Ureter (tissue), 1 donor: ENCODE data around the gene CRISPLD2. TPM values are rescaled to one million over a fixed set of nuclear protein-coding genes. Genes with fewer than 3 reads are reported as not detected.
"Not testable (repeated sequence)": the region's sequence is repeated elsewhere in the genome, so short reads cannot be mapped to it uniquely, and the experiment has no call there.

Experiments
- DNase-seq: peaks from one replicate; pipeline ENCODE4 v3.0.0-alpha.2; 2020; ENCODE audit warnings: low spot score
- total RNA-seq: library from RNA; stranded (reverse); gene quantifications from one replicate; pipeline ENCODE4 v1.2.4, GENCODE V29; 2023
- donor health status: DM: yes; HTN: yes; CAD: no.

The CRISPLD2 gene
- total RNA-seq, 1 donor from 2014 or later = 192 TPM

GRCh38 chr16:84839956-84840355 is 20.2 kb downstream of the CRISPLD2 start:
- DNase-seq = no peak

DNA sequence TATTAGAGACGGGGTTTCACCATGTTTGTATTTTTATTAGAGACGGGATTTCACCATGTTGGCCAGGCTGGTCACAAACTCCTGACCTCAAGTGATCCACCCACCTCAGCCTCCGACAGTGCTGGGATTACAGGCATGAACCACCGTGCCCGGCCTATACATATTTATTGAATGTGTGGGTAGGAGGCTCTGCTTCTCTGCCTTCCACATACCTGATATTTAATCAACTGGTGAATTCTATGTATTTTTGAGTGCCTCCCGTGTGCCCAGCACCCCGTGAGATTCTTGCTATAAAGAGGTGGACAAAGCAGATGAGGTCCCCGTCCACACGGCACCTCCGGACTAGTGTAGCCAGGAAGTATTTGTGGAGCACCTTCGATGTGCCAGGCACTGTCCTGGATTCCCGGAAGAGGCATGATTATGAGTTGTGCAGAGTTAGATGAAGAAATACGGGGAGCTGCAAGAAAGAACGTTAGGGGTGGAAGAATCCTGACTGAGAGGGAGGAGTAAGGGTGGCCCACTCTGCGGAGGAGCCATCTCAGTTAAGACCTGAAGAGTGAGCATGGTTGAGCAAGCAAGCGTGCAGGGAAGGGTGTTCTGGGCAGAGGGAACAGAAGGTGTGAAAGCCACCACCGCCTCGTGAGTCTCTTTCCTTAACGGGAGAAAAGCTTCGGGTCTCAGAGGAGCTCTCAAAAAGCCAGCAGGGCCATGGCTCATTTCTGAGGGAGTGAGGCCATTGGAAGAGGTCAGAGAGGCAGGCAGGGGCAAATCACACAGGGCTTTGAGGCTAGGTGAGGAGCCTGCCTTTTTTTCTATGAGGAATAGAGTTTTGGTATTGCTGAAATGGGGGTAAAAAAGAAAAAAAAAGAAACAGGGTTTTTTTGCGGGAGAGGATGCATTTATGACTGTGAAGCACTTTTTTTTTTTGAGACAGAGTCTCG is 21.2 kb downstream of the CRISPLD2 start:
- no peak for DNase-seq

DNA sequence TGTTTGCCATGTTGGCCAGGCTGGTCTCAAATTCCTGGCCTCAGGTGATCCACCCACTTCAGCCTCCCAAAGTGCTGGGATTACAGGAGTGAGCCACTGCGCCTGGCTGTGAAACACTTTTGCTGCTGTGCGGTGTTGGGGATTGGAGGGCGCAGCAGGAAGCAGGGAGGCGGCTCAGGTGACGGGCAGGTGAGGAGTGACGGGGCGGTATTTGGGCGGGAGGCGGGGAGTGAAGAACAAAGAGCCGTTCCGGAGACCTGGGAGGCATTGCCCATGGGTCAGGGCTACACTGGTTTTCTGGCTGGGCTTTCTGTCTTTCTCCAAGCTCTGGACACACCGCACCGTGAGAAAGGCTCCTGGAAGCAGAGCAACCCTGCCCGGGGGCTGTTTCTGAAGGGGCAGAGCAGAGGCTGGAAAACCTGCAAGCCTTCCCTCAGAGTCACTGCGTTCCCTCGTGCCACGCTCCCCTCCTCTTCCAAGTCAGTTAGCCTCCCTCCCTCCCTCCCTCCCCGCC is 22.1 kb downstream of the CRISPLD2 start:
- no peak for DNase-seq

DNA sequence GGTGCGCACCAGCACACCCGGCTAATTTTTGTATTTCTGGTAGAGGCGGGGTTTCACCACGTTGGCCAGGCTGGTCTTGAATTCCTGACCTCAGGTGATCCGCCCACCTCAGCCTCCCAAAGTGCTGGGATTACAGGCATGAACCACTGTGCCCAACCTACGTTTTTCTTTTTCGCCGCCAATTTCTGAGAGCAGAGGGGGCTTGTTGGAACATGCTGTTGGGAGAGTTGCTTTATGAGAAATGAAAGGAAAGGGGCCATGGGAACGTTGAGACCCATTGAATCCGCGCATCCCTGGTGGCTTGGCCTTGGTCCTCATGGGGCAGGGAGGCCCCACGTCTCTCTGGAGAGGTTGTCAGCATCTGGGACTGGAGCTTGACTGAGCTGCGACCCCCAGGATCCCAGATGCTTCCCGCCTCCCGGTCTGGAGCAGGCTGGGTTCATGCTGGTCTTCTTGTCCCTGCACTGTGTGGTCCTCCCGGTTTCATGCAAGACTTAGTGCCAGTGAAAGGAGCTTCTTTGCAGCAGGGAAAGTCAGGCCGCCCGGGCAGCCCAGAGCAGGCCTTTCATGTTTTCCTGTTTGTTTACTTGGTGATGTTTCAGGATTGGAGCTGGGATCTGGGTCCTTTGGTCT is 22.8 kb downstream of the CRISPLD2 start:
- no peak for DNase-seq

DNA sequence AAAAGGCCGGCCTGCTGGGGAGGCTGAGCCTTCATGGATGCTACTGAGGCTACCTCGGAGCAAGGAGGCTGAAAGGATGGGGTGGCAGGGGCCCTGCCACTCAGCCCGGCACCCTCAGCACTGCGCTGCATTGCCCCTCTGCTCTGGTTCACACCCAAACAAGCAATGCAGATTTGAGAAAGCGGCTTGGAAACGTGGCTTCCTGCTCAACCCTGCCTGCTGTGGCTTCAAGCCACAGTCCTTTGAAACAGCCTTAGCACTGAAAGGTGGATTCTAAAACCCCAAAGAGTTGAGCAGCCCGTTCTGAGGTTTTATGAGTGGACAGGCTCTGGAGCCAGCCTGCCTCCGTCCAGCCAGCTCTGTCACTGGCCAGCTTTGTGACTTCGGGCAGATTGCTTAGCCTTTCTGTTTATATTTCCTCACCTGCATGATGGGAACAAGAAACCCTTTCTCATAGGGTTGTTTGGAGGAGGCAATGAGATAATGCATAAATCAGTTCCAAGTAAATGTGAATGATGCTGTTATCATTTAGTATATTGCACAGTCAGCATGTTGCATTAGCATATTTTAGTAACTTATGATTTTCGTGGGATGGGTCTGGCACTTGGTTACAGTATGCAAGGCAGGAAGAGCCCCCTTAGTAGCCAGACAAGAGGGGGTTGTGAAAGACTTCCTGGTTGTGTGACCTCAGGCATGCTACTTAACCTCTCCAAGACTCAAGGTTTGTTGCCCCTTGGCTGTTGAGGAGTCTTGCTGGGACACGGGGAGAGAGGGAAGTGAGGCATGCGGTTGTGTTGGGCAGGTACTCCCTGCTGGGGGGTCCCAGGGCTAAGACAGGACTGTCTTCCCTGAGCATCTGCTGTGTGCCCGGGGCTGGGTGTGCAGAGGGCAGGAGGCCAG is 23.6 kb downstream of the CRISPLD2 start:
- DNase-seq = no peak

GRCh38 chr16:84844049-84844350 is 24.2 kb downstream of the CRISPLD2 start:
- DNase-seq = no peak

- no peak for DNase-seq
These were observed 25.0 kb downstream of the CRISPLD2 start for GRCh38 chr16:84844559-84845495.

DNA sequence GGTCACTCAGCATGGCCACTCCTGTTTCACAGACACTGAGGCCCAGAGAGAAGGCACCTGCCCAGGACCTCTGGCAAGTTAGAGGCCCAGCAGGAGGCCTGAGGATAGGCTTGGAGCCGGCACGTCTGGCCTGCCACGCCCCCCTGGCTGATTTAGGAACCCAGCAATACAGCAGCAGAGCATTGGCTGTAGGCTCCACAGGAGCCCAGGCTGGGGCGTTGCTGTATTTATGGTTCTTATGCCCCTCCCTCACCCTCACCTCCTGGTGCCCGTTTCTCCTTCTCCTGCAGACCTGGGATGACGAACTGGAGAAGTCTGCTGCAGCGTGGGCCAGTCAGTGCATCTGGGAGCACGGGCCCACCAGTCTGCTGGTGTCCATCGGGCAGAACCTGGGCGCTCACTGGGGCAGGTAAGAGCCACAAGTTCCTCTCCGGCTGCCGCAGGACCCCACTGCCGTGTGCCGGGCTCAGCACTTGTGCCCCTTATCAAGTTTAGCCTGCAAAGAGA is 25.8 kb downstream of the CRISPLD2 start:
- no peak for DNase-seq

DNA sequence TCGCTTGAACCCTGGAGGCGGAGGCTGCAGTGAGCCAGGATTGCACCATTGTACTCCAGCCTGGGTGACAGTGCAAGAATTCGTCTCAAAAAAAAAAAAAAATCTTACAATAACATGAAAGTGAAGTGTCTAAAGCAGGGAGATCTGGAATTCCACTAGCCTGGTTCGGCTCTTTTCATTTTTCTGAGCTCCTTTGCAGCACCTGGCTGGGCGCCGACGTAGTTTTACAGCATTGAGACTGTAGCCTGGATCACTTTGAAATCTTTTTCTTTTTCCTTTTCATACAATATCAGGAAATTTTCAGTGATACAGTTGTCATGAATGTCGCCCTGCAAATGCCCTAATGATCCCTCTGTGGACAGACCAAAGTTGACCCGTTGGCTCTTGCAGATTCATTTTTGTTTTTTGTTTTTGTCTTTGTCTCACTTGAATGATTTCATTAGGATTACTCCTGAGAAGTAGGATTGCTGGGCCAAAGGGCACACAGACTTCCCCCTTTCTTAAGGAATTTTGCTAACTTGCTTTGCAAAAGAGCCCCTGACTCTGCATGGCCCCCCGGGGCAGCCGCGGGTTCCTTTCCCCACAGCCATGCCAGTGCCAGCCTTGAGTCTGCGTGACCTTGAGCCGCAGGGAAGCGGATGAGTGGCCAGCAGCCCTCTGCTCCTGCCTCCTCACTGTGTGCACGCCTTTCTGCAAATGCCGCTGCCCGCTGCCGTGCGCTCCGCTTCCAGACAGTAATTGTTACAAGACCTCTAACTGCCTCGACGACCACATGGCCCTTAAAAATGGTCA is 28.0 kb downstream of the CRISPLD2 start:
- no peak for DNase-seq

GRCh38 chr16:84848986-84849634 is 29.3 kb downstream of the CRISPLD2 start:
- no peak for DNase-seq

DNA sequence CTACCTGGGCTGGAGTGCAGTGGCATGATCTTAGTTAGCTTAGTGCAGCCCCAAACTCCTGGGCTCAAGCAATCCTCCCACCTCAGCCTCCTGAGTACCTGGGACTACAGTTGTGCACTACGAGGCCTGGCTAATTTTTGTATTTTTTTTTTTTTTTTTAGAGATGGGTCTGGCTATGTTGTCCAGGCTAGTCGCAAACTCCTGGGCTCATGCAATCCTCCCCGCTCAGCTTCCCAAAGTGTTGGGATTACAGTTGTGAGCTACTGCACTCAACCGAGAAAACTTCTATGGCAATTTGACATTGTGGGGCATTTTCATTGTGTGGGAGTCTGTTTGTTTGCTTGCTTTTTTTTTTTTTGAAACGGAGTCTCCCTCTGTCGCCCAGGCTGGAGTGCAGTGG is 30.0 kb downstream of the CRISPLD2 start:
- DNase-seq = no peak

DNA sequence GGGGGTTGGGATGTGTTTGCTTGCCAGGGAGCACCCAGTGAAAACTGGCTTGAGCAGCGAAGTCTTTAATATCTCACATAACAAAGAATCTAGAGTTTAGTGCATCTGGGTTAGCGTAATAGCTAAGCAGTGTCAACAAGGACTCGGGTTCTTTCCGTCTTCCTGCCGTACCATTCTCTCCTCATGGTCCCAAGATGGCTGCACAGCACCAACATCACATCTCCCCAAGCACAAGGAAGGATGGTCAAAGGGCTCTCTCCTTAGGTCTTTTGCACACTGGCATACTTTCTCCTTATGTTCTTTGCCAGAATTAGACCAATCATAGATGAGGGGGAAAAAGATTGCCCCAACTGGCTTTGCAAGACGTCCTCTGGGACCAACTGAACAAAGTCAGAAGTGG is 30.9 kb downstream of the CRISPLD2 start:
- no peak for DNase-seq

GRCh38 chr16:84851192-84852127 is 31.7 kb downstream of the CRISPLD2 start:
- no peak for DNase-seq

DNA sequence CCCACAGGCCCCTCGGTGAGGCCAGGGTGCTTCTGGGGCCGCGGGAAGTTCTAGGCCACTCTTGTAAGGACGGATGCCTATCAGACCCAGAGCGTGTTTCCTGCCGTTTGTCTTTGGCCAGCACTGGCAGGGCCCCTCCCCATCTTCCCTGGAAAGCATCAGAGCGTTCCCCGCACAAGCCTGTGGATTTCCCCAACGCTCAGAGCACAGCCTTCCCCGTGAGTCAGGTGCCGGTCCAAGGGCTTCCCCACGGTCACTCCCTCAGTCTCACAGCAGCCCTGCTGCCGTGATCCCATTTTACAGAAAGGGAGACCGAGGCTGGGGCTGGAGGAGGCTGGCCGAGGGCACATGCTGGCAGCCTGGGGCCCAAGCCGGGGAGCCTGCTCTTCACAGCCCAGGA is 33.7 kb downstream of the CRISPLD2 start:
- DNase-seq = no peak

DNA sequence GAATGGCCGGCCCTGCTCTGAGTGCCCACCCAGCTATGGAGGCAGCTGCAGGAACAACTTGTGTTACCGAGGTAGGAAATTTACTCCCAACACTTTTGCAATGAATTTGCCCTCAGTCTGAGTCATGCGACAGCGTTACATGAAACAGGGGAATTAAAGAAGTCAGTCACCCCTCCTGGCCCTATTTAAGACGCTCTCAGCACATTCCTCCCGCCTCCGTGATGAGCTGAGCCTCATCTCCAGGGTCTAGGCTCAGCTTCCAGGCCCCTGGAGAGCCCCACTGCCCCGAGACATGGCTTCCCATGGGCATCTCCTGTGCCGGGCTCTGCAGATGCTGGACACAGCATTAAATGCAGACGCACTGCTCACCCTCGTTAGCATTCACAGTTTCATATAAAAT is 35.0 kb downstream of the CRISPLD2 start:
- no peak for DNase-seq

GRCh38 chr16:84855435-84856202 is 35.8 kb downstream of the CRISPLD2 start:
- DNase-seq = not testable (repeated sequence)

DNA sequence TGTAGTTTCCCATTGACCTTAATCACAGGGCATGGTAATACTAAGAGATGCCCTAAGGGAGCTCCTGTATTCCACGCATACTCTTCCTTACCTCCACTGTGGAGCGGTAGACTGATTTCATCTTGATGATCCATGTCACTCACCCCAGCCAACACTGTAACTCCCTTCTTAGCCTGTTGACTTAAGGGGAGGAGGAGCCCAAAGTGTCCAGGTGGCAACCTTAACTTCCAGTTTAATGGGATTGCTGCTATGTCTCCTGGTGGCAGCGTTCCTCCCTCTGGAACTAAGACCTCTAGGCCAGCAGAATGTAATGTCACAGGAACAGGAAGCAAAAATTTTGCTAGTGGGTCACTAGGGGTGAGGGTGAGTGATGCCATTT is 36.4 kb downstream of the CRISPLD2 start:
- DNase-seq = not testable (repeated sequence)
